Lower leg skin (tissue), 3 donors: ENCODE results near the gene UNC50.

Experiments
- CTCF ChIP-seq, 3 donors: fragments of 450-650 bp; IDR thresholded peaks; one replicate each; pipeline ENCODE4 v1.5.1; 2016; ENCODE audit warnings: antibody characterized with exemption in 3 of 3, mild to moderate bottlenecking in 3 of 3, moderate library complexity in 2 of 3
- POLR2A ChIP-seq, 2 donors: fragments of 450-650 bp; IDR thresholded peaks; one replicate each; pipeline ENCODE4 v1.6.1; 2016 to 2017; ENCODE audit warnings: antibody characterized with exemption in 2 of 2, mild to moderate bottlenecking in 1 of 2, moderate library complexity in 1 of 2

GRCh38 chr2:98649992-98650375 is 41.6 kb downstream of the UNC50 start:
- TF ChIP-seq CTCF (IDR thresholded peaks at IDR 0.05) (no peak), POLR2A (IDR thresholded peaks at IDR 0.05) (no peak)
